ENCODE measurements around the gene FAF1.

GRCh38 chr1:50812346-50812745 is 147.7 kb downstream of the FAF1 start:
- TF ChIP-seq USF1 (IDR thresholded peaks at IDR 0.05) (no peak), TAF1 (IDR thresholded peaks at IDR 0.05; ENCODE audit: low read depth) (no peak), EP300 (IDR thresholded peaks at IDR 0.05; ENCODE audit: borderline replicate concordance) (no peak), MAX (IDR thresholded peaks at IDR 0.05) (no peak), TEAD4 (IDR thresholded peaks at IDR 0.05) (no peak), EGR1 (IDR thresholded peaks at IDR 0.05) (no peak), CEBPB (IDR thresholded peaks at IDR 0.05) (no peak), NFIC (IDR thresholded peaks at IDR 0.05) (no peak), ZBTB7A (IDR thresholded peaks at IDR 0.05; ENCODE audit: low read depth) (no peak), CREB1 (IDR thresholded peaks at IDR 0.05; ENCODE audit: low read depth) (no peak)
